ENCODE measurements around the gene C1QTNF1.

- TF ChIP-seq BACH2 (CRISPR knock-in tag; IDR thresholded peaks at IDR 0.05; ENCODE audit: borderline replicate concordance) (no peak), ZFP30 (CRISPR knock-in tag; IDR thresholded peaks at IDR 0.05) (no peak), CREB5 (CRISPR knock-in tag; IDR thresholded peaks at IDR 0.05; ENCODE audit: low read depth) (no peak), CSDC2 (CRISPR knock-in tag; IDR thresholded peaks at IDR 0.05) (no peak), RARB (CRISPR knock-in tag; IDR thresholded peaks at IDR 0.05) (no peak), OSR1 (CRISPR knock-in tag; IDR thresholded peaks at IDR 0.05) (no peak), SNAI2 (CRISPR knock-in tag; IDR thresholded peaks at IDR 0.05) (no peak), ZNF8 (CRISPR knock-in tag; IDR thresholded peaks at IDR 0.05) (no peak), ARNTL (CRISPR knock-in tag; IDR thresholded peaks at IDR 0.05; ENCODE audit: borderline replicate concordance, low read depth) (no peak), ESRRG (CRISPR knock-in tag; IDR thresholded peaks at IDR 0.05) (no peak)
- TF ChIP-seq, protein P1, sequence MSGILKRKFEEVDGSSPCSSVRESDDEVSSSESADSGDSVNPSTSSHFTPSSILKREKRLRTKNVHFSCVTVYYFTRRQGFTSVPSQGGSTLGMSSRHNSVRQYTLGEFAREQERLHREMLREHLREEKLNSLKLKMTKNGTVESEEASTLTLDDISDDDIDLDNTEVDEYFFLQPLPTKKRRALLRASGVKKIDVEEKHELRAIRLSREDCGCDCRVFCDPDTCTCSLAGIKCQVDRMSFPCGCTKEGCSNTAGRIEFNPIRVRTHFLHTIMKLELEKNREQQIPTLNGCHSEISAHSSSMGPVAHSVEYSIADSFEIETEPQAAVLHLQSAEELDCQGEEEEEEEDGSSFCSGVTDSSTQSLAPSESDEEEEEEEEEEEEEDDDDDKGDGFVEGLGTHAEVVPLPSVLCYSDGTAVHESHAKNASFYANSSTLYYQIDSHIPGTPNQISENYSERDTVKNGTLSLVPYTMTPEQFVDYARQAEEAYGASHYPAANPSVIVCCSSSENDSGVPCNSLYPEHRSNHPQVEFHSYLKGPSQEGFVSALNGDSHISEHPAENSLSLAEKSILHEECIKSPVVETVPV (CRISPR knock-in tag; IDR thresholded peaks at IDR 0.05), result no peak
- TF ChIP-seq, protein P2, sequence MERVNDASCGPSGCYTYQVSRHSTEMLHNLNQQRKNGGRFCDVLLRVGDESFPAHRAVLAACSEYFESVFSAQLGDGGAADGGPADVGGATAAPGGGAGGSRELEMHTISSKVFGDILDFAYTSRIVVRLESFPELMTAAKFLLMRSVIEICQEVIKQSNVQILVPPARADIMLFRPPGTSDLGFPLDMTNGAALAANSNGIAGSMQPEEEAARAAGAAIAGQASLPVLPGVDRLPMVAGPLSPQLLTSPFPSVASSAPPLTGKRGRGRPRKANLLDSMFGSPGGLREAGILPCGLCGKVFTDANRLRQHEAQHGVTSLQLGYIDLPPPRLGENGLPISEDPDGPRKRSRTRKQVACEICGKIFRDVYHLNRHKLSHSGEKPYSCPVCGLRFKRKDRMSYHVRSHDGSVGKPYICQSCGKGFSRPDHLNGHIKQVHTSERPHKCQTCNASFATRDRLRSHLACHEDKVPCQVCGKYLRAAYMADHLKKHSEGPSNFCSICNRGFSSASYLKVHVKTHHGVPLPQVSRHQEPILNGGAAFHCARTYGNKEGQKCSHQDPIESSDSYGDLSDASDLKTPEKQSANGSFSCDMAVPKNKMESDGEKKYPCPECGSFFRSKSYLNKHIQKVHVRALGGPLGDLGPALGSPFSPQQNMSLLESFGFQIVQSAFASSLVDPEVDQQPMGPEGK (CRISPR knock-in tag; IDR thresholded peaks at IDR 0.05; ENCODE audit: borderline replicate concordance), result no peak
- TF ChIP-seq, protein P3, sequence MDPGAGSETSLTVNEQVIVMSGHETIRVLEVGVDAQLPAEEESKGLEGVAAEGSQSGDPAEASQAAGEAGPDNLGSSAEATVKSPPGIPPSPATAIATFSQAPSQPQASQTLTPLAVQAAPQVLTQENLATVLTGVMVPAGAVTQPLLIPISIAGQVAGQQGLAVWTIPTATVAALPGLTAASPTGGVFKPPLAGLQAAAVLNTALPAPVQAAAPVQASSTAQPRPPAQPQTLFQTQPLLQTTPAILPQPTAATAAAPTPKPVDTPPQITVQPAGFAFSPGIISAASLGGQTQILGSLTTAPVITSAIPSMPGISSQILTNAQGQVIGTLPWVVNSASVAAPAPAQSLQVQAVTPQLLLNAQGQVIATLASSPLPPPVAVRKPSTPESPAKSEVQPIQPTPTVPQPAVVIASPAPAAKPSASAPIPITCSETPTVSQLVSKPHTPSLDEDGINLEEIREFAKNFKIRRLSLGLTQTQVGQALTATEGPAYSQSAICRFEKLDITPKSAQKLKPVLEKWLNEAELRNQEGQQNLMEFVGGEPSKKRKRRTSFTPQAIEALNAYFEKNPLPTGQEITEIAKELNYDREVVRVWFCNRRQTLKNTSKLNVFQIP (CRISPR knock-in tag; IDR thresholded peaks at IDR 0.05; ENCODE audit: borderline replicate concordance, low read depth), result no peak
- TF ChIP-seq, protein P4, sequence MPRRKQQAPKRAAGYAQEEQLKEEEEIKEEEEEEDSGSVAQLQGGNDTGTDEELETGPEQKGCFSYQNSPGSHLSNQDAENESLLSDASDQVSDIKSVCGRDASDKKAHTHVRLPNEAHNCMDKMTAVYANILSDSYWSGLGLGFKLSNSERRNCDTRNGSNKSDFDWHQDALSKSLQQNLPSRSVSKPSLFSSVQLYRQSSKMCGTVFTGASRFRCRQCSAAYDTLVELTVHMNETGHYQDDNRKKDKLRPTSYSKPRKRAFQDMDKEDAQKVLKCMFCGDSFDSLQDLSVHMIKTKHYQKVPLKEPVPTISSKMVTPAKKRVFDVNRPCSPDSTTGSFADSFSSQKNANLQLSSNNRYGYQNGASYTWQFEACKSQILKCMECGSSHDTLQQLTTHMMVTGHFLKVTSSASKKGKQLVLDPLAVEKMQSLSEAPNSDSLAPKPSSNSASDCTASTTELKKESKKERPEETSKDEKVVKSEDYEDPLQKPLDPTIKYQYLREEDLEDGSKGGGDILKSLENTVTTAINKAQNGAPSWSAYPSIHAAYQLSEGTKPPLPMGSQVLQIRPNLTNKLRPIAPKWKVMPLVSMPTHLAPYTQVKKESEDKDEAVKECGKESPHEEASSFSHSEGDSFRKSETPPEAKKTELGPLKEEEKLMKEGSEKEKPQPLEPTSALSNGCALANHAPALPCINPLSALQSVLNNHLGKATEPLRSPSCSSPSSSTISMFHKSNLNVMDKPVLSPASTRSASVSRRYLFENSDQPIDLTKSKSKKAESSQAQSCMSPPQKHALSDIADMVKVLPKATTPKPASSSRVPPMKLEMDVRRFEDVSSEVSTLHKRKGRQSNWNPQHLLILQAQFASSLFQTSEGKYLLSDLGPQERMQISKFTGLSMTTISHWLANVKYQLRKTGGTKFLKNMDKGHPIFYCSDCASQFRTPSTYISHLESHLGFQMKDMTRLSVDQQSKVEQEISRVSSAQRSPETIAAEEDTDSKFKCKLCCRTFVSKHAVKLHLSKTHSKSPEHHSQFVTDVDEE (CRISPR knock-in tag; IDR thresholded peaks at IDR 0.05), result no peak
Observed at GRCh38 chr17:79048826-79049755, 25.1 kb downstream of the C1QTNF1 start.

All from SK-N-SH treated with all-trans-retinoic acid at 6 μM for 48 hours (cell line).